Measurements from ENCODE around the gene SMIM13.
"Not testable (repeated sequence)": the region's sequence is repeated elsewhere in the genome, so short reads cannot be mapped to it uniquely, and the experiment has no call there.

SMIM13 gene

GRCh38 chr6:11069760-11070159, 23.9 kb upstream of the SMIM13 start:
- Mint-ChIP-seq H3K4me3 (no peak overlapping the region), H3K4me1 (no peaks in the 10 kb centered on the region), H3K9me3 (no peaks in the 10 kb centered on the region), H3K27ac (no peak overlapping the region), H3K27me3 (no peaks in the 10 kb centered on the region), H3K36me3 (no peaks in the 10 kb centered on the region)

- H3K9me3 Mint-ChIP-seq: no peaks in the 10 kb centered on the region
- H3K4me1 Mint-ChIP-seq: no peaks in the 10 kb centered on the region
- H3K4me3 Mint-ChIP-seq: no peak overlapping the region
- no peaks in the 10 kb centered on the region for H3K27me3 Mint-ChIP-seq
- H3K36me3 Mint-ChIP-seq: no peaks in the 10 kb centered on the region
- H3K27ac Mint-ChIP-seq: no peak overlapping the region
Observed at GRCh38 chr6:11072101-11072500, 21.5 kb upstream of the SMIM13 start.

GRCh38 chr6:11076540-11076939, 17.1 kb upstream of the SMIM13 start:
- no peaks in the 10 kb centered on the region for H3K9me3 Mint-ChIP-seq
- H3K4me3 Mint-ChIP-seq: no peak overlapping the region

GRCh38 chr6:11078266-11078665, 15.4 kb upstream of the SMIM13 start:
- H3K9me3 Mint-ChIP-seq: no peaks in the 10 kb centered on the region
- no peaks in the 10 kb centered on the region for H3K36me3 Mint-ChIP-seq
- H3K27ac Mint-ChIP-seq: no peak overlapping the region
- peaks cover 2% of the 10 kb centered on the region for H3K27me3 Mint-ChIP-seq
- H3K4me3 Mint-ChIP-seq: no peak overlapping the region
- no peaks in the 10 kb centered on the region for H3K4me1 Mint-ChIP-seq

More at GRCh38 chr6:11076540-11076939, 17.1 kb upstream of the SMIM13 start:
- H3K27me3 Mint-ChIP-seq: peaks cover 2% of the 10 kb centered on the region
- H3K36me3 Mint-ChIP-seq: no peaks in the 10 kb centered on the region
- H3K4me1 Mint-ChIP-seq: no peaks in the 10 kb centered on the region
- H3K27ac Mint-ChIP-seq: no peak overlapping the region

- Mint-ChIP-seq H3K27ac (no peak overlapping the region), H3K27me3 (peaks cover 2% of the 10 kb centered on the region), H3K36me3 (no peaks in the 10 kb centered on the region), H3K4me1 (no peaks in the 10 kb centered on the region), H3K4me3 (no peak overlapping the region), H3K9me3 (no peaks in the 10 kb centered on the region)
Observed at GRCh38 chr6:11080296-11080695, 13.3 kb upstream of the SMIM13 start.

- Mint-ChIP-seq H3K4me1 (no peaks in the 10 kb centered on the region), H3K27me3 (peaks cover 2% of the 10 kb centered on the region)
Observed at GRCh38 chr6:11083491-11083890, 10.1 kb upstream of the SMIM13 start.

GRCh38 chr6:11083956-11084355, 9.7 kb upstream of the SMIM13 start:
- H3K4me1 Mint-ChIP-seq: no peaks in the 10 kb centered on the region
- H3K4me3 Mint-ChIP-seq: no peak overlapping the region
- H3K27me3 Mint-ChIP-seq: peaks cover 2% of the 10 kb centered on the region
- H3K36me3 Mint-ChIP-seq: no peaks in the 10 kb centered on the region
- no peak overlapping the region for H3K27ac Mint-ChIP-seq
- no peaks in the 10 kb centered on the region for H3K9me3 Mint-ChIP-seq

More at GRCh38 chr6:11083491-11083890, 10.1 kb upstream of the SMIM13 start:
- H3K36me3 Mint-ChIP-seq: no peaks in the 10 kb centered on the region
- no peak overlapping the region for H3K4me3 Mint-ChIP-seq
- no peaks in the 10 kb centered on the region for H3K9me3 Mint-ChIP-seq
- no peak overlapping the region for H3K27ac Mint-ChIP-seq

- Mint-ChIP-seq H3K4me1 (no peaks in the 10 kb centered on the region), H3K27ac (no peak overlapping the region), H3K4me3 (no peak overlapping the region), H3K9me3 (no peaks in the 10 kb centered on the region), H3K36me3 (no peaks in the 10 kb centered on the region), H3K27me3 (no peaks in the 10 kb centered on the region)
Observed at GRCh38 chr6:11085758-11086435, 7.7 kb upstream of the SMIM13 start.

- H3K27ac Mint-ChIP-seq, H3K36me3 Mint-ChIP-seq, H3K4me1 Mint-ChIP-seq, H3K27me3 Mint-ChIP-seq, H3K9me3 Mint-ChIP-seq, H3K4me3 Mint-ChIP-seq: not testable (repeated sequence)
Observed at GRCh38 chr6:11087141-11087812, 6.4 kb upstream of the SMIM13 start.

- peaks cover 12% of the 10 kb centered on the region for H3K4me1 Mint-ChIP-seq
- H3K36me3 Mint-ChIP-seq: no peaks in the 10 kb centered on the region
- no peak overlapping the region for H3K4me3 Mint-ChIP-seq
- no peaks in the 10 kb centered on the region for H3K27me3 Mint-ChIP-seq
- no peaks in the 10 kb centered on the region for H3K9me3 Mint-ChIP-seq
- H3K27ac Mint-ChIP-seq: peak overlapping the region; percentile 59
Observed at GRCh38 chr6:11089695-11090094, 3.9 kb upstream of the SMIM13 start.

- not testable (repeated sequence) for H3K4me3 Mint-ChIP-seq, H3K27ac Mint-ChIP-seq, H3K36me3 Mint-ChIP-seq, H3K9me3 Mint-ChIP-seq, H3K27me3 Mint-ChIP-seq
- H3K4me1 Mint-ChIP-seq: peaks cover 23% of the 10 kb centered on the region
Observed at GRCh38 chr6:11091141-11091540, 2.5 kb upstream of the SMIM13 start.

GRCh38 chr6:11092668-11093375, 812 bp upstream of the SMIM13 start:
- Mint-ChIP-seq H3K27me3 (no peaks in the 10 kb centered on the region), H3K9me3 (no peaks in the 10 kb centered on the region), H3K27ac (peak overlapping the region; percentile 95), H3K36me3 (peaks cover 3% of the 10 kb centered on the region), H3K4me3 (peak overlapping the region; percentile 96), H3K4me1 (peaks cover 27% of the 10 kb centered on the region)

GRCh38 chr6:11093376-11093625, 333 bp upstream of the SMIM13 start:
- Mint-ChIP-seq H3K4me3 (peak overlapping the region; percentile 96), H3K4me1 (peaks cover 31% of the 10 kb centered on the region), H3K9me3 (no peaks in the 10 kb centered on the region), H3K36me3 (peaks cover 3% of the 10 kb centered on the region), H3K27ac (peak overlapping the region; percentile 95), H3K27me3 (no peaks in the 10 kb centered on the region)

- Mint-ChIP-seq H3K9me3 (no peaks in the 10 kb centered on the region), H3K27ac (peak overlapping the region; percentile 96), H3K4me3 (peak overlapping the region; percentile 98), H3K4me1 (peaks cover 37% of the 10 kb centered on the region), H3K27me3 (no peaks in the 10 kb centered on the region), H3K36me3 (peaks cover 4% of the 10 kb centered on the region)
Observed at GRCh38 chr6:11094411-11094851, 797 bp downstream of the SMIM13 start.

- peaks cover 37% of the 10 kb centered on the region for H3K4me1 Mint-ChIP-seq
- no peaks in the 10 kb centered on the region for H3K27me3 Mint-ChIP-seq
- H3K9me3 Mint-ChIP-seq: no peaks in the 10 kb centered on the region
- no peak overlapping the region for H3K27ac Mint-ChIP-seq
- peak overlapping the region; percentile 98 for H3K4me3 Mint-ChIP-seq
- peaks cover 4% of the 10 kb centered on the region for H3K36me3 Mint-ChIP-seq
Observed at GRCh38 chr6:11094941-11095340, 1.3 kb downstream of the SMIM13 start.

- Mint-ChIP-seq H3K36me3 (peaks cover 9% of the 10 kb centered on the region), H3K9me3 (no peaks in the 10 kb centered on the region), H3K27me3 (no peaks in the 10 kb centered on the region), H3K27ac (no peak overlapping the region), H3K4me1 (peaks cover 40% of the 10 kb centered on the region), H3K4me3 (peak overlapping the region; percentile 64)
Observed at GRCh38 chr6:11096109-11096508, 2.5 kb downstream of the SMIM13 start.

All from activated naive CD4-positive, alpha-beta T cell treated with anti-CD3 and anti-CD28 coated beads, Interleukin-2, amount 50 U/mL, for 24 hours (primary cell).